ENCODE measurements around the gene ZBTB42. TPM values are rescaled to one million over a fixed set of nuclear protein-coding genes. Genes with fewer than 3 reads are reported as not detected.

Gene ZBTB42
- total RNA-seq, 2 donors from 2014 or later: 28.4 to 40.9 TPM

- intact Hi-C loops (cut with DNase I): no loop called here
- 2% methylated on average over 21 of the region's 30 CpGs for WGBS
- Histone ChIP-seq H3K4me3 (peak overlapping the region; percentile 81), H3K9me3 (no peaks in the 10 kb centered on the region), H3K36me3 (peaks cover 1 to 5% of the 10 kb centered on the region in 2 donors), H3K27ac (peak overlapping the region; percentile 69 to 73), H3K4me1 (replicated peaks) (peaks cover 15% of the 10 kb centered on the region), H3K27me3 (replicated peaks; ENCODE audit: insufficient read depth) (no peaks in the 10 kb centered on the region)
- no peak for DNase-seq (ENCODE audit: low spot score)
- TF ChIP-seq POLR2A (IDR thresholded peaks at IDR 0.05) (no peak), CTCF (IDR thresholded peaks at IDR 0.05) (no peak), POLR2AphosphoS5 (IDR thresholded peaks at IDR 0.05) (no peak)
Measured at GRCh38 chr14:104753528-104754212, 47.2 kb upstream of the ZBTB42 start.

DNA sequence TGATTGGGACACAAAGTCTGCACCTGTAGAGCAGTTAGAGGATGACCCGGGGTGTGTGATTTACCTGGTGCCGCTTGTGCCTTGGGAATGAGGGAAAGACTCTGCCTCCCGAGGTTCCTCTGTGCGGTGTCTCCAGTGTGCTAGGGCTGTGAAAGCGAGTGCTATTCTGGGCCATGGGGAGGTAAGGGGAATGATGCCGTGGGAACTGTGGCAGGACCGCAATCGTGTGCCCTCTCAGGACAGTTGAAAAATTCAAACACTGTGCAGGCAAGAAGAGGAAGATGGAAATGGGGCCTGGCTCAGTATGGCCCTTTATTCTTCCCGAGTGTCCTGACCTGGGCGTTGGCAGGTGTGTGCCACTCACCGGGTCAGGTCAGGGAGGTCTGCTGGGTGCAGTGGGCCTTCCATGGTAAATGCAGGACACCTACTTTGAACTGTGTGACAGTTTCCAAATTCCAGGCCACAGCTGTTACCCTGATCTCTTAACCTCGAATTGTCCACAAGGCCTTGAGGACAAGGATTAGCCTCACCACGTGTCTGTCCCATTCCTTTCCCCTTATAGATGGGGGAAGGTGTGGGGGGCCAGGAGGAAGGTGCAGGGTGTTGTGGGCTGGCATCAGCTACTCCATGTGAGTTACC, 46.6 kb upstream of the ZBTB42 start:
- H3K27ac ChIP-seq: no peak overlapping the region
- H3K4me3 ChIP-seq: peak overlapping the region; percentile 81
- H3K27me3 ChIP-seq (replicated peaks; ENCODE audit: insufficient read depth): no peaks in the 10 kb centered on the region
- intact Hi-C loops (cut with DNase I): no loop called here
- TF ChIP-seq POLR2A (IDR thresholded peaks at IDR 0.05): no peak
- TF ChIP-seq POLR2AphosphoS5 (IDR thresholded peaks at IDR 0.05): no peak
- TF ChIP-seq CTCF (IDR thresholded peaks at IDR 0.05): no peak
- 44% methylated on average over 13 of the region's 13 CpGs for WGBS
- DNase-seq (ENCODE audit: low spot score): no peak
- H3K4me1 ChIP-seq (replicated peaks): peaks cover 12% of the 10 kb centered on the region
- peaks cover 5 to 8% of the 10 kb centered on the region in 2 donors for H3K36me3 ChIP-seq
- no peaks in the 10 kb centered on the region for H3K9me3 ChIP-seq

GRCh38 chr14:104755621-104756020, 45.3 kb upstream of the ZBTB42 start:
- Histone ChIP-seq H3K27me3 (replicated peaks; ENCODE audit: insufficient read depth) (no peaks in the 10 kb centered on the region), H3K27ac (no peak overlapping the region), H3K4me3 (no peak overlapping the region), H3K4me1 (replicated peaks) (peaks cover 11% of the 10 kb centered on the region), H3K36me3 (peaks cover 5 to 10% of the 10 kb centered on the region in 2 donors), H3K9me3 (no peaks in the 10 kb centered on the region)
- DNase-seq (ENCODE audit: low spot score): no peak
- intact Hi-C loops (cut with DNase I): no loop called here
- 81% methylated on average over 11 of the region's 11 CpGs for WGBS
- TF ChIP-seq POLR2A (IDR thresholded peaks at IDR 0.05) (no peak), POLR2AphosphoS5 (IDR thresholded peaks at IDR 0.05) (no peak)

- intact Hi-C loops (cut with DNase I): no loop called here
- Histone ChIP-seq H3K36me3 (peaks cover 5 to 10% of the 10 kb centered on the region in 2 donors), H3K4me3 (no peak overlapping the region), H3K27ac (no peak overlapping the region), H3K4me1 (replicated peaks) (peaks cover 11% of the 10 kb centered on the region), H3K27me3 (replicated peaks; ENCODE audit: insufficient read depth) (no peaks in the 10 kb centered on the region), H3K9me3 (no peaks in the 10 kb centered on the region)
- TF ChIP-seq CTCF (IDR thresholded peaks at IDR 0.05): no peak
- WGBS: 72% methylated on average over 27 of the region's 27 CpGs
- no peak for DNase-seq (ENCODE audit: low spot score)
Measured at GRCh38 chr14:104756477-104757237, 44.2 kb upstream of the ZBTB42 start.

DNA sequence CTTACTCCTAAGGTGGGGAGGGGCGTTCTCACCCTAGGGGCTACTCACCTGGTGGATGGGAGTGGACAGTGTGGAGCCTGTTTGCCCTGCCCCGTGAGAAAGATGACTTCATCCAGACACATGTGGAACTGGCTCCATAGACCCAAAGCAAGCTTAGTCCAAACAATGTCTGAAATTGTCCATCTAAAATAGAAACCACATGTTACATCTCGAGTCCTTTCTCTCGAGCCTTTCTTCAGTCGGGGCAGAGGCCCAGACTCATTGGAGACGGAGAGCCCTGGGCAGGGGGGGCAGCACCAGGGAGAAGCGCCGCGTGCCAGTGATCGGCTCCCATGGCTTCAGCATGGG, 43.7 kb upstream of the ZBTB42 start:
- DNase-seq (ENCODE audit: low spot score): no peak
- H3K9me3 ChIP-seq: no peaks in the 10 kb centered on the region
- H3K27ac ChIP-seq: no peak overlapping the region
- H3K4me1 ChIP-seq (replicated peaks): peaks cover 11% of the 10 kb centered on the region
- 87% methylated on average over 10 of the region's 10 CpGs for WGBS
- H3K36me3 ChIP-seq: peaks cover 5 to 10% of the 10 kb centered on the region in 2 donors
- H3K4me3 ChIP-seq: no peak overlapping the region
- no peak for TF ChIP-seq POLR2AphosphoS5 (IDR thresholded peaks at IDR 0.05)
- TF ChIP-seq POLR2A (IDR thresholded peaks at IDR 0.05): no peak
- no peak for TF ChIP-seq CTCF (IDR thresholded peaks at IDR 0.05)
- intact Hi-C loops (cut with DNase I): no loop called here
- H3K27me3 ChIP-seq (replicated peaks; ENCODE audit: insufficient read depth): no peaks in the 10 kb centered on the region

All from prostate gland (tissue), 2 donors.